T-cell (primary cell): Measurements from ENCODE around the gene CAV1. TPM values are rescaled to one million over a fixed set of nuclear protein-coding genes. Genes with fewer than 3 reads are reported as not detected.

ENCODE experiments used
- ATAC-seq, 4 experiments: fragments of 200-7000 bp in 3 of 4; fragments of 150-1000 bp in 1 of 4; cut with Tn5 transposase; replicated peaks in 1 of 4; 1 replicate in 3 of 4; 2 replicates in 1 of 4; pipeline ENCODE4 v1.10.0; 2021; ENCODE audit warnings: moderate library complexity in 3 of 4, mild to moderate bottlenecking in 2 of 4, moderate number of reproducible peaks in 1 of 4
- CTCF ChIA-PET, 2 donors: fragments of 300-600 bp; sonication (Branson Sonifier 250); formaldehyde crosslinking; loops; one replicate each; lab custom pipeline; 2022; ENCODE audit warnings: antibody characterized with exemption in 2 of 2; lab: Charles Lee
- POLR2A ChIA-PET, 2 donors: fragments of 300-600 bp; sonication (Branson Sonifier 250); formaldehyde crosslinking; loops; one replicate each; lab custom pipeline; 2022; ENCODE audit warnings: antibody characterized with exemption in 2 of 2; lab: Charles Lee
- DNase-seq, 35 experiments: peaks; one replicate each; pipeline versions ENCODE4 v3.0.0 to v3.0.0-alpha.2; 2013 to 2023
- H3K27ac ChIP-seq: one replicate; pipeline ENCODE4 v1.5.1; 2013; ENCODE audit warnings: low read length
- H3K27me3 ChIP-seq, 2 experiments: replicated peaks in 1 of 2; 1 replicate in 1 of 2; 2 replicates in 1 of 2; pipeline versions ENCODE4 v1.6.1 to v1.7.0; 2013; ENCODE audit warnings: low read length in 1 of 2, mixed read lengths in 1 of 2; ENCODE audit not compliant: control insufficient read depth in 2 of 2, insufficient read depth in 2 of 2; ENCODE audit errors: extremely low read depth in 1 of 2
- H3K36me3 ChIP-seq, 2 donors: 1 replicate in 1 of 2; 2 replicates in 1 of 2; pipeline versions ENCODE4 v1.6.1 to v1.7.0; 2013; ENCODE audit warnings: low read length in 1 of 2; ENCODE audit not compliant: control insufficient read depth in 2 of 2, insufficient read depth in 1 of 2; ENCODE audit errors: extremely low read depth in 1 of 2
- H3K4me1 ChIP-seq, 2 experiments: 1 replicate in 1 of 2; 2 replicates in 1 of 2; pipeline versions ENCODE4 v1.6.1 to v1.7.0; 2013; ENCODE audit warnings: low read length in 2 of 2, mixed read lengths in 1 of 2; ENCODE audit not compliant: insufficient read depth in 2 of 2, control insufficient read depth in 1 of 2; ENCODE audit errors: extremely low read depth in 1 of 2
- H3K4me3 ChIP-seq, 2 donors: 1 replicate in 1 of 2; 2 replicates in 1 of 2; pipeline versions ENCODE4 v1.5.1 to v1.7.0; 2013; ENCODE audit warnings: mild to moderate bottlenecking in 2 of 2, low read length in 1 of 2, moderate library complexity in 1 of 2; ENCODE audit not compliant: control insufficient read depth in 1 of 2; ENCODE audit errors: extremely low read depth in 1 of 2
- H3K9me3 ChIP-seq: 2 replicates; pipeline ENCODE4 v1.7.0; 2013
- H3K27ac Mint-ChIP-seq, 2 donors: one replicate each; pipeline ENCODE4 v1.8.0; 2020 to 2021; ENCODE audit warnings: mild to moderate bottlenecking in 2 of 2, mixed read lengths in 2 of 2
- H3K27me3 Mint-ChIP-seq, 2 donors: one replicate each; pipeline ENCODE4 v1.8.0; 2021 to 2022; ENCODE audit warnings: mixed read lengths in 2 of 2
- H3K36me3 Mint-ChIP-seq: one replicate; pipeline ENCODE4 v1.8.0; 2021; ENCODE audit warnings: mixed read lengths
- H3K4me1 Mint-ChIP-seq, 3 donors: one replicate each; pipeline ENCODE4 v1.8.0; 2020 to 2022; ENCODE audit warnings: mixed read lengths in 3 of 3, mild to moderate bottlenecking in 1 of 3
- H3K4me3 Mint-ChIP-seq, 3 donors: one replicate each; pipeline ENCODE4 v1.8.0; 2020 to 2022; ENCODE audit warnings: mild to moderate bottlenecking in 3 of 3, mixed read lengths in 3 of 3, moderate library complexity in 3 of 3
- H3K9me3 Mint-ChIP-seq, 3 donors: one replicate each; pipeline ENCODE4 v1.8.0; 2020 to 2022; ENCODE audit warnings: mixed read lengths in 3 of 3
- WGBS: methylation state at CpG from one replicate; pipeline ENCODE4 v1.1.5; 2013; ENCODE audit warnings: missing lambda C conversion rate; ENCODE audit not compliant: insufficient coverage; 5-methylcytosine and 5-hydroxymethylcytosine counted together
- total RNA-seq, 35 experiments: library from RNA in 6 of 35; stranded (reverse) in 6 of 35; fragments of 120-200 nt in 1 of 35; gene quantifications; one replicate each; pipeline versions ENCODE4 v1.2.1 to v1.2.4 and lab custom pipeline; 2013 to 2026

The CAV1 gene
- total RNA-seq, 5 donors from 2014 or later (not counting 1 experiment from before 2014, with no cell fraction given), result 0.25 to 1.4 (median 0.98) TPM; not detected in 1

DNA sequence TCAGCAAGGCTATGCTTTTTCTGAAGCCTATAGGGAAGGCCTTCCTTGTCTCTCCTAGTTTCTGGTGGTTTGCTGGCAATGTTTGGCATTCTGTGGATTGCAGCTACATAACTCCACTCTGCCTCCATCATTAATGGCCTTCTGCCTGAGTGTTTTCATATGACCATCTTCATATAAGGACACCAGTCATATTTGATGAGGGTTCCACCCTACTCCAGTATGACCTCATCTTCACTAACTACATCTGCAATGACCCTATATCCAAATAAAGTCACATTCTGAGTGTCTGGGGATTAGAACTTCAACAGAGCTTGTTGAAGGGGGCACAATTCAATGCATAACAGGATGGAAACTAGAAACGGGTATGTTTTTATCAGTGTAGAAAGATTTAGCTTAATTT lies 22.1 kb downstream of the CAV1 start:
- no peak overlapping the region for H3K4me3 Mint-ChIP-seq
- ChIA-PET CTCF (interaction anchor here in 1 of 2 donors (0.6 kb wide), 2 partner anchors 22 to 58 kb away, joined by 3 to 4 read pairs; no protein-coding TSS in a partner anchor), POLR2A (interaction anchor here in 1 of 2 donors (0.7 kb wide), 1 partner anchor 35 kb away, joined by 6 read pairs; no protein-coding TSS in a partner anchor)
- no CpG with 5 or more reads among the region's 1 CpG for WGBS
- H3K27ac Mint-ChIP-seq, result no peak overlapping the region
- Histone ChIP-seq H3K4me1 (no peaks in the 10 kb centered on the region), H3K9me3 (no peaks in the 10 kb centered on the region), H3K27ac (no peak overlapping the region), H3K27me3 (no peaks in the 10 kb centered on the region), H3K4me3 (no peak overlapping the region), H3K36me3 (no peaks in the 10 kb centered on the region)
- no peak for ATAC-seq
- no peaks in the 10 kb centered on the region for H3K4me1 Mint-ChIP-seq
- no peak for DNase-seq
- H3K27me3 Mint-ChIP-seq, result peaks cover 4 to 19% of the 10 kb centered on the region in 2 donors
- H3K9me3 Mint-ChIP-seq, result no peaks in the 10 kb centered on the region
- H3K36me3 Mint-ChIP-seq, result no peaks in the 10 kb centered on the region

DNA sequence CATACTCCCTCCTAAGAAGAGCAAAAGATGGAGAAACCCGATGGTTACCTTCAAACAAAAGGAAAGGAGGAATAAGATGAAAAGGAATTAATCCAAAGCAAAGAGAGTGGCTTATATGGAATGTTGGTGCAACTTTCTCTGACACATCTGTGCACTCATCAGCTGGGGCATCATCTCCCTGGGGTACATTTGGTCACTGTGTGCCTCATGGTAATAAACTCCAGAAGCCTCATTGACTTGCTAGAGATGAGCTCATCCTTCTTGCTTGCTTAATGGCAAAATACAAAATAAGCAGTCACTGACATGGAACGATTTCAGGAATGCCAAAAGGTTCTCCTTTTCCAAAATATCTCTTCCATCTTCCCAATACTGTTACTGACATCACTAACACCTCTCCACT lies 22.5 kb downstream of the CAV1 start:
- H3K36me3 Mint-ChIP-seq, result no peaks in the 10 kb centered on the region
- no peaks in the 10 kb centered on the region for H3K9me3 Mint-ChIP-seq
- WGBS, result 40% methylated on average over 1 of the region's 2 CpGs
- H3K36me3 ChIP-seq, result no peaks in the 10 kb centered on the region
- H3K27me3 ChIP-seq, result no peaks in the 10 kb centered on the region
- H3K9me3 ChIP-seq, result no peaks in the 10 kb centered on the region
- DNase-seq (no peak), ATAC-seq (no peak)
- no peak overlapping the region for H3K27ac Mint-ChIP-seq
- no peaks in the 10 kb centered on the region for H3K4me1 Mint-ChIP-seq
- ChIA-PET POLR2A (no interaction called here), CTCF (interaction anchor here in 1 of 2 donors (0.6 kb wide), 2 partner anchors 22 to 58 kb away, joined by 3 to 4 read pairs; no protein-coding TSS in a partner anchor)
- H3K27ac ChIP-seq, result no peak overlapping the region
- H3K4me1 ChIP-seq, result no peaks in the 10 kb centered on the region
- H3K4me3 ChIP-seq, result no peak overlapping the region
- no peak overlapping the region for H3K4me3 Mint-ChIP-seq
- H3K27me3 Mint-ChIP-seq, result peaks cover 4 to 18% of the 10 kb centered on the region in 2 donors

GRCh38 chr7:116548506-116548905 lies 23.7 kb downstream of the CAV1 start:
- Histone ChIP-seq H3K4me1 (no peaks in the 10 kb centered on the region), H3K9me3 (no peaks in the 10 kb centered on the region), H3K27me3 (no peaks in the 10 kb centered on the region), H3K36me3 (no peaks in the 10 kb centered on the region), H3K27ac (no peak overlapping the region), H3K4me3 (no peak overlapping the region)
- ChIA-PET CTCF (interaction anchor here in 1 of 2 donors (0.6 kb wide), 1 partner anchor 27 kb away, joined by 3 read pairs; no protein-coding TSS in a partner anchor), POLR2A (no interaction called here)
- Mint-ChIP-seq H3K4me3 (no peak overlapping the region), H3K27me3 (peaks cover 4 to 18% of the 10 kb centered on the region in 2 donors), H3K36me3 (no peaks in the 10 kb centered on the region), H3K9me3 (no peaks in the 10 kb centered on the region), H3K4me1 (no peaks in the 10 kb centered on the region), H3K27ac (no peak overlapping the region)
- ATAC-seq (no peak), DNase-seq (no peak)
- 40% methylated on average over 1 of the region's 3 CpGs for WGBS

DNA sequence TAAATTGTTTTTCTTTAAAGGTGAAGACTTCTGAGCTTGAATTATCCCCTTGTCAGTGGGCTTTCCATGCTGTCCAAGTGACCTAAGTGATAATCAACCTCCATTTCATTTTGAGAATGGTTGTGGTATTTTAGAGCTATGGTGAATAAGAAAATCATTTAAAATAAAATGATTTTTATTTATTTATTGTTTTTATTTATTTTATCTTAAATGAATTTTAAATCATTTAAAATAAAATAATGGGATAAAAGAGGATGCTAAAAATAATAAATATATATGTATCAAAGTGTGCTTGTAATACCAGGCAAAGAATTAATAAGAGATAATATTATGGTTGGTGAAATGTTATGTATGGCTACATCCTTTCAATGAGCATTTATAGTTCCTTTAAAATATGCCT lies 24.5 kb downstream of the CAV1 start:
- POLR2A ChIA-PET, result no interaction called here
- Mint-ChIP-seq H3K4me3 (no peak overlapping the region), H3K4me1 (no peaks in the 10 kb centered on the region), H3K27me3 (peaks cover 8 to 22% of the 10 kb centered on the region in 2 donors), H3K36me3 (no peaks in the 10 kb centered on the region), H3K9me3 (no peaks in the 10 kb centered on the region), H3K27ac (no peak overlapping the region)
- no peak overlapping the region for H3K27ac ChIP-seq
- no peak overlapping the region for H3K4me3 ChIP-seq
- ATAC-seq, result no peak
- no peaks in the 10 kb centered on the region for H3K36me3 ChIP-seq
- DNase-seq, result no peak
- CTCF ChIA-PET, result no interaction called here
- no peaks in the 10 kb centered on the region for H3K4me1 ChIP-seq
- no peaks in the 10 kb centered on the region for H3K9me3 ChIP-seq
- H3K27me3 ChIP-seq, result no peaks in the 10 kb centered on the region

DNA sequence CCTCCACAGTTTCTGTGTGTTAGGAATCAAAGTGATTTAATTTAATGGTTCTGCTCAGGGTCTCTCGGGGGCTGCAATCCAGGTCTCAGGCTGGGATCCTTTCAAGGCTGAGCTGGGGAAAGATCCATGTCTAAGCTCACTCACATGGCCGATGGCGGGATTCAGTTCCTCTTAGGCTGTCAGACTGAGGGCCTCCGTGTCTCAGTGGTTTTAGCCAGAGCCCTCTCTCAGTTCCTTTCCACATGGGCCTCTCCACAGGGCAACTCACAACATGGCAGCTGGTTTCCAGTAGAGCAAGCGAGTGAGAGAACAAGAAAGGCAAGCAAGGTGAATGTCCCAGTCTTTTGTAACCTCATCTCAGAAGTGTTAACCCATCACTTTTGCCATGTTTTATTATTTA lies 26.9 kb downstream of the CAV1 start:
- Histone ChIP-seq H3K9me3 (no peaks in the 10 kb centered on the region), H3K36me3 (no peaks in the 10 kb centered on the region), H3K27me3 (no peaks in the 10 kb centered on the region), H3K4me1 (no peaks in the 10 kb centered on the region), H3K4me3 (no peak overlapping the region), H3K27ac (no peak overlapping the region)
- Mint-ChIP-seq H3K4me1 (no peaks in the 10 kb centered on the region), H3K27me3 (peaks cover 14 to 20% of the 10 kb centered on the region in 2 donors), H3K36me3 (no peaks in the 10 kb centered on the region), H3K4me3 (no peak overlapping the region), H3K27ac (no peak overlapping the region), H3K9me3 (no peaks in the 10 kb centered on the region)
- no peak for ATAC-seq
- ChIA-PET POLR2A (no interaction called here), CTCF (interaction anchor here (0.6 to 0.7 kb wide), 2 partner anchors 62 to 299 kb away, joined by 3 read pairs; no protein-coding TSS in a partner anchor)
- DNase-seq, result no peak
- whole genome bisulfite sequencing, result 100% methylated on average over 3 of the region's 5 CpGs

GRCh38 chr7:116552602-116553001 lies 27.8 kb downstream of the CAV1 start:
- no peak for DNase-seq
- H3K4me1 Mint-ChIP-seq, result no peaks in the 10 kb centered on the region
- Histone ChIP-seq H3K4me1 (no peaks in the 10 kb centered on the region), H3K27me3 (no peaks in the 10 kb centered on the region), H3K27ac (no peak overlapping the region), H3K9me3 (no peaks in the 10 kb centered on the region), H3K4me3 (no peak overlapping the region), H3K36me3 (no peaks in the 10 kb centered on the region)
- CTCF ChIA-PET, result interaction anchor here in 1 of 2 donors (0.6 kb wide), 1 partner anchor 72 kb away, joined by 3 read pairs; no protein-coding TSS in a partner anchor
- no peaks in the 10 kb centered on the region for H3K36me3 Mint-ChIP-seq
- peaks cover 16 to 21% of the 10 kb centered on the region in 2 donors for H3K27me3 Mint-ChIP-seq
- H3K9me3 Mint-ChIP-seq, result no peaks in the 10 kb centered on the region
- WGBS, result no CpG with 5 or more reads among the region's 1 CpG
- no peak overlapping the region for H3K4me3 Mint-ChIP-seq
- no peak for ATAC-seq
- H3K27ac Mint-ChIP-seq, result no peak overlapping the region
- POLR2A ChIA-PET, result no interaction called here
